Endothelial cell of umbilical vein (primary cell): ENCODE measurements around the gene MBLAC2. TPM values are rescaled to one million over a fixed set of nuclear protein-coding genes. Genes with fewer than 3 reads are reported as not detected.

Experiments used
- BruUV-seq: library from RNA; stranded (reverse); fragments of 400-500 nt; replicated peaks from 2 replicates; lab custom pipeline; 2021; lab: Mats Ljungman, UMichigan
- CTCF ChIA-PET: fragments of 300-600, 350-600 bp; sonication (Branson Sonifier 250); formaldehyde crosslinking; loops from one replicate; lab custom pipeline; 2021; ENCODE audit warnings: antibody characterized with exemption, inconsistent platforms; lab: Charles Lee
- POLR2A ChIA-PET: fragments of 300-600, 350-600 bp; sonication (Branson Sonifier 250); formaldehyde crosslinking; loops from one replicate; lab custom pipeline; 2021; ENCODE audit warnings: antibody characterized with exemption, inconsistent platforms; lab: Charles Lee
- DNase-seq: peaks from one replicate; pipeline ENCODE4 v3.0.0-alpha.2; 2011; ENCODE audit warnings: low read depth, low spot score
- FAIRE-seq: peaks from 2 replicates; lab custom pipeline; 2011; peaks lifted over from hg19 to GRCh38; lab: Jason Lieb, UNC
- H2AFZ ChIP-seq: 2 replicates; pipeline ENCODE4 v1.6.0; 2012; ENCODE audit warnings: low read depth, low read length, control low read depth, inconsistent platforms
- H3K27ac ChIP-seq: 2 replicates; pipeline ENCODE4 v1.5.1; 2011; ENCODE audit warnings: low read depth, mild to moderate bottlenecking, control low read depth, low read length, moderate library complexity; ENCODE audit not compliant: insufficient read depth
- H3K27me3 ChIP-seq, 2 experiments: 2 replicates each; pipeline versions ENCODE4 v1.6.0 to v1.6.1; 2011; ENCODE audit warnings: low read length in 2 of 2, mixed read lengths in 1 of 2; ENCODE audit not compliant: control insufficient read depth in 2 of 2, insufficient read depth in 2 of 2
- H3K36me3 ChIP-seq, 2 experiments: 2 replicates in 1 of 2; 3 replicates in 1 of 2; pipeline ENCODE4 v1.5.1; 2011; ENCODE audit warnings: low read length in 2 of 2, mild to moderate bottlenecking in 1 of 2, moderate library complexity in 1 of 2; ENCODE audit not compliant: control insufficient read depth in 2 of 2, insufficient read depth in 2 of 2; ENCODE audit errors: extremely low read depth in 1 of 2
- H3K4me1 ChIP-seq: 3 replicates; pipeline ENCODE4 v1.5.1; 2011; ENCODE audit warnings: mild to moderate bottlenecking, low read length; ENCODE audit not compliant: control insufficient read depth, insufficient read depth; ENCODE audit errors: extremely low read depth
- H3K4me2 ChIP-seq: 2 replicates; pipeline ENCODE4 v1.6.1; 2011; ENCODE audit warnings: low read length, control low read depth, mixed read lengths; ENCODE audit not compliant: insufficient read depth
- H3K4me3 ChIP-seq, 3 experiments: fragments of 200-600 bp in 1 of 3; sonication (generic), shearing (Covaris generic) in 1 of 3; replicated peaks in 1 of 3; 2 replicates each; pipeline ENCODE4 v1.5.1; 2011 to 2016; ENCODE audit warnings: control low read depth in 3 of 3, low read length in 3 of 3, mild to moderate bottlenecking in 2 of 3, inconsistent platforms in 1 of 3, low read depth in 1 of 3, moderate library complexity in 1 of 3; ENCODE audit not compliant: insufficient read depth in 1 of 3
- H3K79me2 ChIP-seq: 2 replicates; pipeline ENCODE4 v1.6.0; 2012; ENCODE audit warnings: low read length, inconsistent platforms; ENCODE audit not compliant: control insufficient read depth, insufficient read depth
- H3K9ac ChIP-seq: replicated peaks from 2 replicates; pipeline ENCODE3; 2011; ENCODE audit warnings: low read length, control low read depth; ENCODE audit not compliant: insufficient read depth; ENCODE audit errors: extremely low read depth
- H3K9me1 ChIP-seq: replicated peaks from 3 replicates; pipeline ENCODE4 v1.6.0; 2011; ENCODE audit warnings: mild to moderate bottlenecking, low read length; ENCODE audit not compliant: control insufficient read depth, insufficient read depth; ENCODE audit errors: extremely low read depth
- H3K9me3 ChIP-seq: replicated peaks from 2 replicates; pipeline ENCODE4 v1.5.1; 2012; ENCODE audit warnings: low read length, inconsistent platforms; ENCODE audit not compliant: control insufficient read depth, insufficient read depth
- H4K20me1 ChIP-seq: replicated peaks from 2 replicates; pipeline ENCODE3; 2011; ENCODE audit warnings: mild to moderate bottlenecking, low read length; ENCODE audit not compliant: control insufficient read depth, insufficient read depth; ENCODE audit errors: extremely low read depth
- CTCF ChIP-seq, 2 donors: IDR thresholded peaks; 1 replicate in 1 of 2; 2 replicates in 1 of 2; pipeline ENCODE4 v1.5.1; 2011; ENCODE audit warnings: low read length in 2 of 2, mild to moderate bottlenecking in 2 of 2, moderate library complexity in 2 of 2, control low read depth in 1 of 2, inconsistent platforms in 1 of 2, low read depth in 1 of 2; ENCODE audit not compliant: insufficient read depth in 1 of 2; ENCODE audit errors: extremely low read depth in 1 of 2
- EZH2 ChIP-seq: IDR thresholded peaks from 2 replicates; pipeline ENCODE4 v1.6.1; 2012; ENCODE audit warnings: borderline replicate concordance, low read depth, mild to moderate bottlenecking, moderate library complexity, low read length, inconsistent platforms; ENCODE audit not compliant: severe bottlenecking
- FOS ChIP-seq: IDR thresholded peaks from 2 replicates; pipeline ENCODE4 v1.6.1; 2011; ENCODE audit warnings: mild to moderate bottlenecking, low read length, moderate library complexity, borderline replicate concordance; ENCODE audit not compliant: insufficient read depth
- GATA2 ChIP-seq: IDR thresholded peaks from 2 replicates; pipeline ENCODE4 v1.7.0; 2011; ENCODE audit warnings: low read depth, mild to moderate bottlenecking, moderate library complexity, mixed read lengths, low read length; ENCODE audit not compliant: insufficient read length, insufficient read depth
- JUN ChIP-seq: IDR thresholded peaks from 2 replicates; pipeline ENCODE4 v1.6.1; 2011; ENCODE audit warnings: borderline replicate concordance, low read depth; ENCODE audit not compliant: insufficient read length, insufficient read depth
- MAX ChIP-seq: IDR thresholded peaks from 2 replicates; pipeline ENCODE4 v1.6.1; 2011; ENCODE audit not compliant: insufficient read depth, insufficient read length
- MYC ChIP-seq: IDR thresholded peaks from one replicate; pipeline ENCODE4 v1.6.1; 2011; ENCODE audit warnings: mild to moderate bottlenecking, low read depth, low read length
- POLR2A ChIP-seq: IDR thresholded peaks from 2 replicates; pipeline ENCODE4 v1.6.1; 2012; ENCODE audit warnings: low read depth, mild to moderate bottlenecking, control low read depth, low read length
- POLR2AphosphoS5 ChIP-seq: IDR thresholded peaks from 2 replicates; pipeline ENCODE4 v1.6.1; 2012; ENCODE audit warnings: low read depth, mild to moderate bottlenecking, control low read depth, low read length, moderate library complexity; ENCODE audit not compliant: insufficient read depth
- dilution Hi-C: fragments of 300-500 bp; cut with MboI; formaldehyde crosslinking; loops from one replicate; pipeline ENCODE4 v1.15.0; 2019; ENCODE audit warnings: low sequenced_read_pairs; ENCODE audit not compliant: extremely low pct_ligation_motif_present
- intact Hi-C: fragments of 100-400 bp; cut with micrococcal nuclease; formaldehyde crosslinking; loops from one replicate; pipeline ENCODE4 v1.10.0; 2022
- polyA plus RNA-seq, 4 experiments: library from polyadenylated mRNA; depleted of rRNA in 3 of 4; stranded (reverse) in 3 of 4; unstranded in 1 of 4; fragments of >200 nt; gene quantifications; 2 replicates each; pipeline versions ENCODE4 v1.2.1 to v1.2.3, GENCODE V29; 2011 to 2012; ENCODE audit warnings: missing spikeins in 1 of 4
- total RNA-seq: library from RNA; stranded (reverse); gene quantifications from 2 replicates; pipeline ENCODE4 v1.2.3, GENCODE V29; 2021

The MBLAC2 gene
- total and polyA plus RNA-seq, 2 donors (not counting 3 experiments of a cell fraction or from before 2014, with no cell fraction given) = 2.1 to 5.3 TPM

DNA sequence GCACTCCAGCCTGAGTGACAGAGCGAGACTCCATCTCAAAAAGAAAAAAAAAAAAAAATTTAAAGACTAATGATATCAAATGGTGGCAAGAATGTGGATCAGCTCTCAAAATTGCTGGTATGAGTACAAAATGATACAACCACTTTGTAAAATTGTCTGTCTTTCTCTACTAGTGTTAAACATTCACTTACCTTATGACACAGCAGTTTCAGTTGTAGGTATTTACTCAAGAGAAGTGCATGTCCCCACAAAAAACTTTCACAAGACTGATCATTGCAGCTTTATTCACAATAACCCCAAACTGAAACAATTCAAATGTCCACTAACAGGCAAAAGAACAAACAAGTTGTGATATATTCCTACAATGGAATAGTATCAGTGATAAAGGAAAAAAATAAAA, 50.3 kb downstream of the MBLAC2 start:
- ChIA-PET CTCF (no interaction called here), POLR2A (no interaction called here)
- FAIRE-seq = no peak
- no peaks in the 10 kb centered on the region for H4K20me1 ChIP-seq
- H3K4me2 ChIP-seq = no peak overlapping the region
- no peaks in the 10 kb centered on the region for H3K9me1 ChIP-seq
- no peak overlapping the region for H3K27ac ChIP-seq
- H3K27me3 ChIP-seq = peaks cover 9 to 10% of the 10 kb centered on the region in 2 experiments
- no peaks in the 10 kb centered on the region for H3K9me3 ChIP-seq
- H3K4me1 ChIP-seq = no peaks in the 10 kb centered on the region
- no peaks in the 10 kb centered on the region for H3K36me3 ChIP-seq
- H3K4me3 ChIP-seq = no peak overlapping the region
- dilution Hi-C loops = no loop called here
- H2AFZ ChIP-seq = no peak overlapping the region
- no TSS peak for BruUV-seq
- DNase-seq = no peak
- no peak for TF ChIP-seq MAX
- no peak for TF ChIP-seq POLR2AphosphoS5
- no peak for TF ChIP-seq FOS
- TF ChIP-seq GATA2 = no peak
- no peak for TF ChIP-seq POLR2A
- TF ChIP-seq JUN = no peak
- TF ChIP-seq MYC = no peak
- no peak for TF ChIP-seq CTCF (IDR thresholded peaks at IDR 0.05; ENCODE audit: extremely low read depth in 1 of 2, insufficient read depth in 1 of 2, low read depth in 1 of 2, low read length in 2 of 2)
- no peak for TF ChIP-seq EZH2
- no peak overlapping the region for H3K9ac ChIP-seq
- intact Hi-C loops = no loop called here
- no peaks in the 10 kb centered on the region for H3K79me2 ChIP-seq
